Pancreas (tissue), 10 donors: Measurements from ENCODE around the gene SERPINB1. TPM values are rescaled to one million over a fixed set of nuclear protein-coding genes. Genes with fewer than 3 reads are reported as not detected.
A peak's percentile ranks its signal among the peaks of the same experiment; 100 is the strongest.

Experiments used
- ATAC-seq, 4 donors: fragments of 200-7000 bp; cut with Tn5 transposase; one replicate each; pipeline versions ENCODE4 v1.8.0 to v1.9.1; 2020; ENCODE audit warnings: mild to moderate bottlenecking in 4 of 4, moderate library complexity in 4 of 4
- DNase-seq, 6 donors: peaks; one replicate each; pipeline ENCODE4 v3.0.0-alpha.2; 2020
- FAIRE-seq: peaks from 2 replicates; lab custom pipeline; 2012; peaks lifted over from hg19 to GRCh38; lab: Jason Lieb, UNC
- H3K27ac ChIP-seq, 4 donors: fragments of 200-600 bp; sonication (generic); 1 replicate in 3 of 4; 2 replicates in 1 of 4; pipeline versions ENCODE4 v1.5.0 to v1.8.0; 2020
- H3K27me3 ChIP-seq, 4 donors: fragments of 200-600 bp; one replicate each; pipeline ENCODE4 v1.8.0; 2021
- H3K36me3 ChIP-seq, 3 donors: fragments of 200-600 bp; sonication (generic) in 1 of 3; one replicate each; pipeline versions ENCODE4 v1.5.0 to v1.8.0; 2020 to 2021
- H3K4me1 ChIP-seq, 3 donors: fragments of 200-600 bp; one replicate each; pipeline ENCODE4 v1.8.0; 2021
- H3K4me3 ChIP-seq, 4 donors: fragments of 200-600 bp; sonication (generic) in 2 of 4; one replicate each; pipeline versions ENCODE4 v1.5.0 to v1.8.0; 2020 to 2021
- H3K9me3 ChIP-seq, 4 donors: fragments of 200-600 bp; one replicate each; pipeline ENCODE4 v1.8.0; 2021
- WGBS, 2 donors: extraction: QIAGEN DNeasy Blood & Tissue Kit; methylation state at CpG; one replicate each; pipeline ENCODE4 v1.1.7; 2013; 5-methylcytosine and 5-hydroxymethylcytosine counted together
- intact Hi-C, 3 donors: fragments of 100-400 bp; cut with DNase I; formaldehyde crosslinking; loops; one replicate each; pipeline versions ENCODE4 v1.11.1 to v1.14.2; 2022
- polyA plus RNA-seq, 2 donors: library from polyadenylated mRNA; stranded (reverse); fragments of 200-250 nt; gene quantifications; one replicate each; pipeline ENCODE4 v1.2.3, GENCODE V29; 2013
- total RNA-seq, 6 donors: library from RNA; stranded (reverse); fragmentation: NEBNext Ultra II Directional in 4 of 6; extraction: Animal tissue kit (Norgen Biotek cat#: 25700) in 4 of 6; gene quantifications; one replicate each; pipeline versions ENCODE4 v1.2.1 to v1.2.4, GENCODE V29; 2021 to 2023
- TF ChIP-seq, protein P1 (sequence below), 4 donors: fragments of 200-600 bp; sonication (generic) in 3 of 4; IDR thresholded peaks; one replicate each; pipeline versions ENCODE4 v1.5.0 to v1.8.0; 2021; ENCODE audit warnings: antibody characterized with exemption in 4 of 4
- donor health status: healthy with polysubstance abuse.
- donor health status: DM: no; HTN: no; CAD: no; lungs with moderate emphysema.
- donor health status: DM: no; HTN: no; CAD: no.
- donor health status: control.
- donor health status: control.
- donor health status: Bipolar disorder and iron deficiency.
- donor health status: DM: yes; HTN: yes; CAD: no.
- donor health status: DM: no; HTN: no; CAD: no.
- donor health status: DM: no; HTN: no; CAD: no.
- donor health status: DM: yes; HTN: yes; CAD: no.

Gene SERPINB1
- total and polyA plus RNA-seq, 8 donors, result 68.1 to 285 (median 157) TPM

DNA sequence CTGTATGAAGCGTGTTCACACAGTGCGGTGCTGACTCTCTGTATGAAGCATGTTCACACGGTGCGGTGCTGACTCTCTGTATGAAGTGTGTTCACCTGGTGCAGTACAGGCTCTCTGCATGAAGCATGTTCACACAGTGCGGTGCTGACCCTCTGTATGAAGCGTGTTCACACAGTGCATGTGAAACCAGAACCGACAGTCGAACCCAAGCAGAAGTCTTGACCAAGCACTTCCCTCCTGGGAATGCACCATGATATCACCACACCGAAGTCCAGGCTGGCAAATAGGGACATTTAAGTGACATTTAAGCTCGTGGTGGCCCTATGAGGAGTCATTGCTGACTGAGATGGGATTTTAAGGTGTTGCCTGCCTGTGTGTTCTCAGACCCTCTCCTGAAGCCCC is 11.3 kb upstream of the SERPINB1 start:
- no peak for FAIRE-seq
- peak in 1 of 6 donors; percentile 8 for DNase-seq
- Histone ChIP-seq H3K27ac (peak overlapping the region in 1 of 4 donors; percentile 33), H3K36me3 (no peaks in the 10 kb centered on the region), H3K4me3 (no peak overlapping the region), H3K27me3 (no peaks in the 10 kb centered on the region), H3K4me1 (peaks cover 5 to 23% (median 13%) of the 10 kb centered on the region in 3 donors), H3K9me3 (no peaks in the 10 kb centered on the region)
- 85 to 93% methylated on average over 10 of the region's 10 CpGs for WGBS, 2 donors
- TF ChIP-seq, protein P1, sequence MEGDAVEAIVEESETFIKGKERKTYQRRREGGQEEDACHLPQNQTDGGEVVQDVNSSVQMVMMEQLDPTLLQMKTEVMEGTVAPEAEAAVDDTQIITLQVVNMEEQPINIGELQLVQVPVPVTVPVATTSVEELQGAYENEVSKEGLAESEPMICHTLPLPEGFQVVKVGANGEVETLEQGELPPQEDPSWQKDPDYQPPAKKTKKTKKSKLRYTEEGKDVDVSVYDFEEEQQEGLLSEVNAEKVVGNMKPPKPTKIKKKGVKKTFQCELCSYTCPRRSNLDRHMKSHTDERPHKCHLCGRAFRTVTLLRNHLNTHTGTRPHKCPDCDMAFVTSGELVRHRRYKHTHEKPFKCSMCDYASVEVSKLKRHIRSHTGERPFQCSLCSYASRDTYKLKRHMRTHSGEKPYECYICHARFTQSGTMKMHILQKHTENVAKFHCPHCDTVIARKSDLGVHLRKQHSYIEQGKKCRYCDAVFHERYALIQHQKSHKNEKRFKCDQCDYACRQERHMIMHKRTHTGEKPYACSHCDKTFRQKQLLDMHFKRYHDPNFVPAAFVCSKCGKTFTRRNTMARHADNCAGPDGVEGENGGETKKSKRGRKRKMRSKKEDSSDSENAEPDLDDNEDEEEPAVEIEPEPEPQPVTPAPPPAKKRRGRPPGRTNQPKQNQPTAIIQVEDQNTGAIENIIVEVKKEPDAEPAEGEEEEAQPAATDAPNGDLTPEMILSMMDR (IDR thresholded peaks at IDR 0.05), result no peak
- no peak for ATAC-seq
- intact Hi-C loops, result no loop called here

DNA sequence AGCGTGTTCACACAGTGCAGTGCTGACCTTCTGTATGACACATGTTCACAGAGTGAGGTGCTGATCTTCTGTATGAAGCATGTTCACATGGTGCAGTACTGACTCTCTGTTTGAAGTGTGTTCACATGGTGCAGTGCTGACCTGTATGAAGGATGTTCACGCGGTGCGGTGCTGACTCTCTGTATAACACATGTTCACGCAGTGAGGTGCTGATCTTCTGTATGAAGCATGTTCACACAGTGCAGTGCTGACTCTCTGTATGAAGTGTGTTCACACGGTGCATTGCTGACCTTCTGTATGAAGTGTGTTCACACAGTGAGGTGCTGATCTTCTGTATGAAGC is 10.8 kb upstream of the SERPINB1 start:
- WGBS, 2 donors, result 80 to 81% methylated on average over 6 of the region's 6 CpGs
- peaks cover 5 to 21% (median 13%) of the 10 kb centered on the region in 3 donors for H3K4me1 ChIP-seq
- TF ChIP-seq, protein P1 (IDR thresholded peaks at IDR 0.05), result no peak
- DNase-seq, result peak in 1 of 6 donors; percentile 4
- ATAC-seq, result no peak
- no peaks in the 10 kb centered on the region for H3K27me3 ChIP-seq
- FAIRE-seq, result no peak
- intact Hi-C loops, result no loop called here
- no peak overlapping the region for H3K4me3 ChIP-seq
- H3K9me3 ChIP-seq, result no peaks in the 10 kb centered on the region
- no peak overlapping the region for H3K27ac ChIP-seq
- H3K36me3 ChIP-seq, result no peaks in the 10 kb centered on the region

DNA sequence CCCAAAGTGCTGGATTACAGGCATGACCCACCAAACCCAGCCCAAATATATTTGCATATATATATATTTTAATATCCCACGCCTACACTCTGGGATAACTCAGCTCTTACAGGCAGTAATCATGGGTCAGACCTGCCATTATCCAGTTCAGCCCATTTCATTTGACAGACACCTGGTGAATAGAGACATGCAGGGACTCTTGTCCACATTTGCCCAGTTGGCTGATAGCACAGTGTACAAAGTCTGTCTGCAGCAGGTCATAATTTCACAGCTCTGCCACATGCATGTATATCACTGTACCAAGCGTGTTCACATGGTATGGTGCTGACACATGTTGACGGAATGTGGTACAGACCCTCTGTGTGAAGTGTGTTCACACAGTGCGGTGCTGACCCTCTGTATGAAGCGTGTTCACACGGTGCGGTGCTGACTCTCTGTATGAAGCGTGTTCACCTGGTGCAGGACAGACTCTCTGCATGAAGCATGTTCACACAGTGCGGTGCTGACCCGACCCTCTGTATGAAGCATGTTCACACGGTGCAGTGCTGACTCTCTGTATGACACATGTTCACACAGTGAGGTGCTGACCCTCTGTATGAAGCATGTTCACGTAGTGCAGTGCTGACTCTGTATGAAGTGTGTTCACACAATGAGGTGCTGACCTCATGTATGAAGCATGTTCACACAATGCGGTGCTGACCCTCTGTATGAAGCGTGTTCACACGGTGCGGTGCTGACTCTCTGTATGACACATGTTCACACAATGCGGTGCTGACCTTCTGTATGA is 10.3 kb upstream of the SERPINB1 start:
- TF ChIP-seq, protein P1 (IDR thresholded peaks at IDR 0.05), result no peak
- FAIRE-seq, result no peak
- peaks cover 5 to 18% (median 13%) of the 10 kb centered on the region in 3 donors for H3K4me1 ChIP-seq
- 93 to 95% methylated on average over 17 of the region's 17 CpGs for WGBS, 2 donors
- H3K9me3 ChIP-seq, result no peaks in the 10 kb centered on the region
- intact Hi-C loops, result no loop called here
- no peaks in the 10 kb centered on the region for H3K27me3 ChIP-seq
- no peak for ATAC-seq
- H3K27ac ChIP-seq, result peak overlapping the region in 2 of 4 donors; percentile 52 to 59
- H3K4me3 ChIP-seq, result no peak overlapping the region
- H3K36me3 ChIP-seq, result no peaks in the 10 kb centered on the region
- peak in 1 of 6 donors; percentile 5 for DNase-seq

DNA sequence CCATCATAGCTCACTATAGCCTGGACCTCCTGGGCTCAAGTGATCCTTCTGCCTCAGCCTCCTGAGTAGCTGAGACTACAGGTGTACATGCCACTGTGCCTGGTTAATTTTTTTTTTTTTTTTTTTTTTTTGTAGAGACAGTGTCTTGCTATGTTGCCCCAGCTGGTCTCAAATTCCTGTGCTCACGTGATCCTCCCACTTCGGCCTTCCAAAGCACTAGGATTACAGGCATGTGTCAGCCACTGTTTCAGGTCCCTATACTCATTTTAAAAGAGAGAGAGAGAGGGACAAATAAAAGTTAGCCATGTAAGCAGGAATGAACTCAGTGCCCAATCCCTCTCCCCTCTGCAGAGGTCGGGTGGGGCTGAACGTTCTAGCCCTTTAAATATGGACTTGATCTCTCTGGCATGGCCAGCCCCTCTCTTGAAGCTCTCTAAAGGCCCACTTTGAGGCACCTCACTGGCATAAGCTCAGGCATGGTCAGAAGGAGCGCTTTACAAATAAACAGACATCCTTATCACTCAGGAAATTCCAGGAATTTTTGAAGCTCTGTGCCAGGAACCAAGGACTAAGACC is 9.0 kb upstream of the SERPINB1 start:
- peak overlapping the region in 3 of 4 donors; percentile 17 to 59 (median 52) for H3K27ac ChIP-seq
- no peaks in the 10 kb centered on the region for H3K9me3 ChIP-seq
- TF ChIP-seq, protein P1 (IDR thresholded peaks at IDR 0.05), result no peak
- H3K4me1 ChIP-seq, result peaks cover 8 to 30% (median 13%) of the 10 kb centered on the region in 3 donors
- no peaks in the 10 kb centered on the region for H3K36me3 ChIP-seq
- WGBS, 2 donors, result 9 to 11% methylated on average over 5 of the region's 5 CpGs
- no peak overlapping the region for H3K4me3 ChIP-seq
- intact Hi-C loops, result no loop called here
- DNase-seq (no peak), FAIRE-seq (no peak), ATAC-seq (peak in 2 of 4 donors; percentile 30 to 38)
- H3K27me3 ChIP-seq, result no peaks in the 10 kb centered on the region
